HG03342 (cell line): ENCODE data around the gene SLC22A23.
A peak's percentile ranks its signal among the peaks of the same experiment; 100 is the strongest.

Experiments
- ATAC-seq: cut with Tn5 transposase; IDR thresholded peaks from one replicate; pipeline ENCODE4 v1.9.1; 2021; ENCODE audit warnings: mild to moderate bottlenecking, moderate library complexity; ENCODE audit not compliant: unreplicated experiment

The SLC22A23 gene

DNA sequence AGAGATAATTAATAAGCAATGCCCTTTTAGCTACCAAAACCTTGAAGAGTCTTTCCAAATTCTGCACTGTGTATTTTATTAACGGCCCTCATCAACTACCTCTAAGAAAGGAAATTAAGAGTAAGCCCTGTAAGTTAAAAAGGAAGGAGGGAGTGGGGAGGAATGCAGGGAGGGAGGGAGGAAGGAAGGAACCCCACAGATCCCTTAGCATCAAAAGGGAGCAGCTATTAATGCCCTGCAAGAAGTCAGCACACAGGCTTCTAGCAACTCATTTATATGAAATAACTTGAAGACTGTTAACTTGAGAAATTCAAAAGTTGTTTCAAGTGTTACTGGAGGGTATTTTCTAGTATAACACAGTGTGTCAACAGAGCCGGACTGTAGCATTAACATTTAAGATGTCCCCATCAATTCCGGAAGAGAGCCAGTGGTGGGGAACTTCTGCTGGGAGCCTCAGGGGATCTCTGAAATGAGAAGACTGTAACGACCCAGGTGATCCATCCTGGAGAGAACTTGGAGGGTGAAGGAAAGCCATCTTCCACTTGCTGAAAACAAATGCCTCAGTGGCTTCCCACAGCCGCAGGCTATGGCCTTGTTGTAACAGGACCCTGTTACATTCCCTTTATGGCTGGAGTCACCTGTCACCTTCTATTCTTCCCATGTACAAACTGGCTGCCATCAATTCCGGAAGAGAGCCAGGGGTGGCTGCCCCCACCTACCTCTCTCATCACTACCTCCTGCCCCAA lies 33.2 kb downstream of the SLC22A23 start:
- ATAC-seq, result no peak

DNA sequence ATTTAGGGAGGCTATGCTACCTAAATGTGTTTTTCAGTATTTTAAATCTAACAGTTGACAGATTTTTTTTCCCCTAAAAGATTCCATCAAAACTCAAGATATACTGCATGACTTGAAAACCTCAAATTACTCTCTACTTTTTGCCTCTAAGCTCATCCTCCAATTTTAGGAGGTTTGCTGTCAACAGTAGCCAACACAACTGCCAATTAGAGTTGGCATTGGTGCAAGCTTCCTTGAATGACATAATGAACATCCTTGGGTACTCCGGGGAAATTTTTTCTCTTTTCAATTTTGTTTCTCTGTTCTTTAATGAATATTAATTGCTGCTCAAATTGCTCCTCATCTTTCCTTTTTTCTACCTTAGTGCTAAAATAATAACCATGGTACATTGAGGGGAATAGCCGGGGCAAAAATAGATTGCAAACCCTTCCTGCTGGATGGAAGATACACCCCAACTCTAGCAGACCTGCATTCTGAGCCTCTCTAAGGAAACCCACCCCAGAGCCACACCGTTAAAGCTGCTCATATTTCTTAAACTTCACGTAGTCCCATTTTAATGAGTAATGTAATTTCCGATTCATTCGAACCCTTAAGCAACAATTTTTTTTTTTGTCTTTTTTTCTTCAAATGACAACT lies 34.3 kb downstream of the SLC22A23 start:
- ATAC-seq, result no peak

DNA sequence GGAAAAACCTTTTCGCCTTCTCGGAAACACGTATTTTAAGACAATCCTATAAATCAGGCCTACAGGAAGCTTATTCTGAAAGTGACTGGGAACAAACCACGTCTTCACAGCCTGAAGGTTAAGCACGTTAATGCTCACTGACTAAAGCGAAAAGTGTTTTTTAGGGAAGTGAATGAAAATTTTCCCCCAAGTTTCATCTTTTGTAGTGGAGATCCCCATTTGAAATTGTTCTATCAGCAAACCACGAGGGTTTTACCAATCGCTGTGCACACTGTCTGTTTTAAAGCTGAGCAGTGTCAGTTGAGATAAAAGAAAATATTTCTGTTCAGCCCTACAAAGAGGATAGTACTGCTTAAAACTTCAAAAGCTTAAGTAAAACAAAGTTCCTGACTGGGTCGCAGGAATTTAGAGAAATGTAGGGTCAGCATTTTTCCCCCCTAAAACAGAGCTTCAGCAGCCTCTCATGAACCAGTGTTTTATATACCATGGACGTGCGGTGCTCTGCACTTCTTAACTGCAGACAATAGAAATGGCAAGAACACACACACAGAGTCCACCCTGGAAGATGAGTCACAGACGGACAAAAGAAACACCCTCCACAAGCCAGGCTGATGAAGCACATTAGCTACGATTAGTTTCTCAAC lies 34.9 kb downstream of the SLC22A23 start:
- no peak for ATAC-seq

DNA sequence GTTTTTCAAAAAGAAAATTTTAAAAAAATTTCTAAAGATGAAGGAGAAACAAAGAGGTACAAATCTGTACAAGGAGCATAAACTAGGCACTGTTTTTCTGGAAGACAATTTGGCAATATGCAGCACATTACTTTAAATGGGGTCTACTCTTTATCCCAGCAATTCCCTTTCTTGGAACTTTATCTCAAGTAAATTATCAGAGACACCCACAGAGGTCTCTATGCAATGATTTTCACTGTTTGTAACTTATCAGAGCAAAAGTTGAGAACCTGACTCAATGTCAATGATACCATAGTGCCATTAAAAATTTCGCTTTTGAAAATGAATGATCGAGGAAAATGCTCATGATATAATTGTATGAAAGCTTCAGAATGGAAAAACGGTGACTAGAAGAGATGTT lies 35.7 kb downstream of the SLC22A23 start:
- ATAC-seq, result no peak

DNA sequence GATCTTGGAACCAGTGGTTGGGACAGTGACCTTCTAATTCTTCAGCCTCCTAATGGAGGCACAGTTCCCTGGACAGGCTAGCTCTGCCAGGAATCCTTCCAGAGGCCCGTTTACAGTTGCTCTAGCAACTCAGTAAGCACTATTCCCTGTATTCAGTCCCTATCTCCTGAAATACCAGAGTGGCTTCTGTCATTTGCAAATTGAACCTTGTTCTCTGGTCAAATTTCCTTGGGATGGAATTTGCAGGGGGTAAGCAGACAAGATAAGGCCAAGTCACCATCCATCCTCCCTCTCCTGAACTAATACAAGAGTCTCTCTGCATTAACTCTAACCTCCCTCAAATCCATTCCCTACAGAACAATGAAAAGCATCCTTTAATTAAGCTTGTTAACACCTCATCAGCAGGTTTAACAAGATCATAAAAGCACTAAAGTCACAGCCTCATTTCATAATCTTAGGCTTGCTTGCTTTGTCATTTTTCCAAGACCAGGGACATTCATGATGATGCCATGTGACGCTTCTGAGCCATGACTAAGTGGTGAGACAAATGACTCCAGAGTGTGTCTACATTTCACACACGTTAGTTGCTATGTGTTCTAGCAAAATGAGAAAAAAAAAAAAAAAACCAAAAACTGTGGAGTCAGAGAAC lies 37.1 kb downstream of the SLC22A23 start:
- no peak for ATAC-seq

DNA sequence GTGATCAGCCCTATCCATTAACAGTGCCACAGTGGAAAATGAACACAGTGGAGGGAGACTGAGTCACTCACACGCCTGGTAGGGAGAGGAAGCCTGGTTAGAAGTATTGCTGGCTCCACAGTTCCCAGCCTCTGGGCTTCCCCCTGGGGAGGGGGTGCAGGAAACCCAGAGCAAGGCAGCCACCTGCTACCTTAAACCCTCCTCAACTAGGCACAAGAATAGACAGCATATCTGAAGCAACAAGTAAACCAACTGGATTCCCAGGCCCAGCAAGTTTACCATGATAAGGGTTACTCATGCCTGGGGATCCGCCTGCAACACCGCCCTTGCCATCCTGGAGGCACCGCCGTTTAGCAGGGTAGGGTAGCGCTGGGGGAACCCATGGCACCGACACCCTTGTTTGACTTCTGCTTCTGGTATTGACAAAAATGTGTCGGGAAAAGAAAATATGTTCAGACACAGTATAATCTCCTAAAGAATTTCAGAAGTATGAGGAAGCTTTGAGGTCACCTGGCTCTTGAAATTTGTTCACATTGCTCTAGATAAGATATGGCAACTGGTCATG lies 38.3 kb downstream of the SLC22A23 start:
- ATAC-seq, result no peak

DNA sequence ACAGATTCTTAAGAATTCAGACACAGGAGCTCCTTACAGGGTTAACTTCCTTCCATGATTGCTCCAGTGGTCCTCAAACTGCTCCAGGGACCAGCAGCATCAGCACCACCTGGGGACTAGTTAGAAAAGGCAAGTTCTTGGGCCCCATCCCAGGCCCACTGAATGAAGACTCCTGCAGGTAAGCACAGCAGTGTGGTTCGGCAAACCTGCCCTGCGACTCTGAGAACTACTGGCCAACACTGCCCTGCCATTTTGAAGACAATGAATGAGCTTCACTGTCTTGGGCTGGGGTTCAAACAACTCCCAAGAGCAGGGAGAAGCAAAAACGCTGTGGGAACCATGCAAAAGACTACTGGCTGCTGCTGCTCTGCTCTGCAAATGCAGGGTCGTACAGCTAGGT lies 39.4 kb downstream of the SLC22A23 start:
- ATAC-seq, result no peak

DNA sequence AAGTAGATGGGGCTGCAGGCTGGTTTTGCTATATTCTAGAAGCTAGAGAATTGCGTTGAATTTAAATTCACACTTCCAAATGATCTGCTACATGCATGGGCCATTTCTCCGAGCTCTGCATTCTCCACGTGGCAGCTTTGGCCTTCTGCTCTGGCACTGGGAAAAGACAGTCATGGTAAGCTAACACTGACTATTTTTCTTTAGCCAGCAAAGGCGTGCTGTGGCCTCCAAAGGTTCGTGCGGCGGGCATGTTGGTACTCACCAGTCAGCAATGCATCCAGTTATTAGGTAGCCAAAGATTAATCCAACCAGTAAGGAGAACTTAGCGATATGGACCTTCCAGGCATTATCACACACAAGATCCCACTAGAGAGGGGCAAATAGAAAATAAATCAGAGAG lies 41.4 kb downstream of the SLC22A23 start:
- no peak for ATAC-seq

DNA sequence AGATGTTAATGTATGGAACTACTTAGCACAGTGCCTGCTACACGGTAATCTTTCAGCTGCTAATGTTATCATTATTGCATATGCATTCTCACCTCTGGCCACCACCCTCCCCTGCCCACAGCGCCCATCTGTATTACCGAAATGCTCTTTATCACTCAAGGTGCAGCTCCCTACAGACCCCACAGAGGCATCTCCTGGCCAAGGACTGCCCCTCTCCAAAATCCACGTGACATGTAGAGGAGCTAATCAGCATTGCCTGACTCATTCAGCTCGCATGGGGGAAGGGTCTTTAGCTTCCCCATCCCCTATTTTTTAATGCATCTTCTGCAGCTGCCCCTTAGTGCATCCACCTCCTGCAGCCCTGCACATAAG lies 41.8 kb downstream of the SLC22A23 start:
- no peak for ATAC-seq

DNA sequence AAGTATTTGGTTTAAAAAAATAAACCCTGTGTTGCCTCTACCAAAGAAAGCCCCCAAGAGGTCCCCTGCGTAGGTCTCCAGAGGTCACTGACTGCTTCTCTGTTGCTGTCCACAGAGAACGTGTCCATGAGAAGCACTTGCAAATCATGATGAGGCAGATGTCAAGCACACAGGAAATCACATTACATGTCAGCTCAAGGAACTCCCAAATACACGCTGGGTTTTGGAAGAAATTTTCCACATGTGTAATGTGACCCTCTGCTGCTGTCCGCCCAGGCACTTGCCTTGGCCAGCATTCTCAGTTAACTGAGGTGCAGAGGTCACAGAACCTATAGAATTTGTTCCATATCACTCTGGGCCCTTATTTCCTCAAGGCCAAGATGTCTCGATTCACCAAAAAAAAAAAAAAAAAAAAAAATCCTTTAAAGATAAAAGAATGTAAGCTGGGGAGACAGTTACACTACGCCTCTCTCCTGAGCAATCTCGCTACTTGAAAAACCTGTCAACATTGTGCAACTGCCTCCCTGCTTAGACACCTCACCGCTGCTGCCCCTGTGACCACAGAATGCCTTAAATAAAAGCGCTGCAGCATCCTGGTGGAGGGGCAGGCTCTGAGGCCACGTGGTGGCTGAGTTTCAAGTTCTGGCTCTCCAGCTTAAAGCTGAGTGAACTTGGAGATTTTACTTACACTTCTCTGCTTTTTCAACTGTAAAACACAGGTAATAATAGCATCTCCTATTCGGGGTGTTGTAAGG lies 42.3 kb downstream of the SLC22A23 start:
- ATAC-seq, result no peak

DNA sequence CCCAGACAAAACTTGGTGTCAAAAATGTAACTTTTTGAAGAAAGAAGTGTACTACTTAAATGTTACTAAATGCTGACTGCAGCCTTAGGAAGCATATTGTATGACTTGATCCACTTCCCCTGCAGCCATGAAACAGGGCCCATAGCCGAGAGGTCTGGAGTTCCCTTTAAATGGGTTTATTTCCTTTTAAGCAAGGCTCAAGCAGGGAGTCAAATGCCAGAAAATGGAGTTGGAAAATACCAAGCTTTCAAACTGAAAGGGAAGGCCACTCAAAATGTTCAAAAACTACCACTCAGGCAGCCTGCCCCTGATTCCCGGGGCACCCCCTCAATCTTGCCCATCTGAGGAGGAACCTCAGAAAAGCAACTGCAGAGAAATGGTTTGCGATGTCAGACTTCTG lies 43.3 kb downstream of the SLC22A23 start:
- ATAC-seq, result no peak

DNA sequence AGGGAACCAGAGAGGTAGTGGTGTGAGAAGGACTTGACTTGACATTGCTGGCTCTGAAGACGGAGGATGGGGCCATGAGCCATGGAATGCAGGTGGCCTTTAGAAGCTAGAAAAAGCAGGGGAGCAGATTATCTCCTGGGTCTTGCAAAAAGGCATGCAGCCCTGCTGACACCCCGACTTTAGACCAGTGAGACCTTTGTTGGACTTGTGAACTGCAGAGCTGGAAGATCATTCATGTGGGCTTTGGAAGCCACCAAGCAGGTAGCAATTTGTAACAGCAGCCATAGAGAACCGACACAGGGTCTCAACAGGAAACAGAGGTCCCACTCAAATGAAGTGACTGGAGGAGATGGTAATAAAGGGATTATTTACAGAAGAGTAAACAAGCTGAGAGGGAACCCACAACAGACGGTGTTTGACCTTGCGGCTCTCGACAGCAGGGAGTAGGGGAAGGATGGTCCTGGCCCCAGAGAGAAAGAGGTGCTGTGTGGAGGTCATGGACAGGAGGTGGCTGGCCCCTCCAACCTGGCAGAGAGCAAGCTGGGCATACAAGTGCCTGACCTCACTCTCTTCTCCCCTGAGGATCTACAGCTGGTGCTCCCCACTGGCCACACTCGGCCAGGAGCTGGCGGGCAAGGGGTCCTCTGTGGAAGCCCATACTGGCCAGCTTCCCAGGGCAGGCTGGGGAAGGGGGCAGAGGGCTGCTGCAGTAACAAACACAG lies 43.9 kb downstream of the SLC22A23 start:
- no peak for ATAC-seq

DNA sequence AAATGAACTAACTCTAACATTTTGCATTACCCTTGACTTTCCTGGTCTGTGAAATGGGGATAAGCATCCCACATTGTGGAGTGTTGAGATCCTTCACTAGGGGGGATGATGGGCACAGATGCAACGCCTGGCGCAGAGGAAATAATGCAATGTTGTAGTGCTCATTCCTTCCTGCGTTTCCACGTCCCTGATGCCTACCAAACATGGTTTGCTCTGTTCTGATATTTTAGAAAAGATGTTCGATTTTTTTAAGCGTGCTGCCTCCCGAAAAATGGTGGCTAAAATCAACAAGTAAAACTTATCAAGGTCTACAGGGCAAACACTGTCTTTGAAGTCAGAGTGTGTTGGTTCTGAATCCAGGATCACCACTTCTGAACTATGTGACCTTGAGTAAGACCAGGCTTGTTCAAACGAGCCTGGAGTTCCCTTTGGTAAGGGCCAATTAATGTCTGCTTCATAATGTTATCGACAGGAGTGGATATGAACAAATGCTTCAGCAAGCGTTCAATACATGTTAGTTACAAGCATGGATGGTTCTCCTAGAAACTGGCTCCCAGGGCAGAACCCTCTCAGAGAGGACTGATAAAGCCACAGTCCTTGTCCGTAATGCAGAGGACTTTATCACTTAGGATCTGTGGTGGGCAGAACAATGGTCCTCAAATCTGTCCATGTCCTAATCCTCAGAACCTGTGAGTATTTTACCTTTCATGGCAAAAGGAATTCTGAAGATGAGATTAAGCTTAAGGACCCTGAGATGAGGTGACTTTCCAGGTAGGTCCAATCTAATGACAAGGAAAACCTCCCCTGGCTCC lies 44.7 kb downstream of the SLC22A23 start:
- ATAC-seq, result no peak

DNA sequence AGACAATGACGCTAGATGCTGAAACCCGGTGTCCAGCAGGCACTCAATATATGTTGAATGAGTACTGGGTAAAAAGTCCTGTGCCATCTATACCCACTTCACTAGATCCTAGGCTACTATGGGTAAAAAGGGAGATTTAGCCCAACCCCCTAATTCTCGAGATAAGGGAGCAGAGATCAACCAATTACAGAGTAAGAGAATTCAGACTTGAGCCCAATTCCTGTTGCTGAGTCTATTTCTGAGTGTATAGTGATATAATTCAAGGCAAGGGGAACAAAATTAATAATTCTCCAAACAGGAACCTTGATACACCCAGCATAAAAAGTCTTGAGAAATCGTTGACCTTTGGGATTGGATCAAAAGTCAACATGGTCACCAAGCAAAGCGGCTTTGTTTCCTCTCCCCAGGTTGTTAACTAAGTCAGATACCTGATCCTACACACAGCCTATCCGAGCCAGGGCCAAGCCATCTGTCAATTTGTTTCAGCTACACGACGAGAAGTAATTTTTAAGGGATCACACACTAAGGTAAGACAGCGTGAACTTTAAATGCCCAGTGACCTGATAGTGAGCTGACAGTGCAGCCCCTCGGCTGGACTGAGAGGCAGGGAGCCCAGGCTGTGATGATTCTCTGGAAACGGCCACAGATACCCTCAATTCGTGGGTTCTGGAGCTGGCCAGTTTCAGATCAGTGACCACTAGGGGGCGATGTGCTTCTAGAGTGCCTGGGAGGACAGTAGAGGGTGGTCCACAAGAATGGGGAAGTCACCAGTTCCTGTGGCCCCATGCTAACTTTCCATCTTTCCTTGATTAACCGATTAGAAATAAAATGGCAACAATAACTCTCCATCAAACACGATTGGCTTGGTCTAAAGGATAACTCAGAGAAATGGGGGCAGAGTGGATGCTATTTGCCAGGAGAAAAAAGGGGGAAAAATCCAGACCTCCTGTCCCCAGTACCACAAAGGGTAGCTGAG lies 46.2 kb downstream of the SLC22A23 start:
- peak; percentile 47 for ATAC-seq

DNA sequence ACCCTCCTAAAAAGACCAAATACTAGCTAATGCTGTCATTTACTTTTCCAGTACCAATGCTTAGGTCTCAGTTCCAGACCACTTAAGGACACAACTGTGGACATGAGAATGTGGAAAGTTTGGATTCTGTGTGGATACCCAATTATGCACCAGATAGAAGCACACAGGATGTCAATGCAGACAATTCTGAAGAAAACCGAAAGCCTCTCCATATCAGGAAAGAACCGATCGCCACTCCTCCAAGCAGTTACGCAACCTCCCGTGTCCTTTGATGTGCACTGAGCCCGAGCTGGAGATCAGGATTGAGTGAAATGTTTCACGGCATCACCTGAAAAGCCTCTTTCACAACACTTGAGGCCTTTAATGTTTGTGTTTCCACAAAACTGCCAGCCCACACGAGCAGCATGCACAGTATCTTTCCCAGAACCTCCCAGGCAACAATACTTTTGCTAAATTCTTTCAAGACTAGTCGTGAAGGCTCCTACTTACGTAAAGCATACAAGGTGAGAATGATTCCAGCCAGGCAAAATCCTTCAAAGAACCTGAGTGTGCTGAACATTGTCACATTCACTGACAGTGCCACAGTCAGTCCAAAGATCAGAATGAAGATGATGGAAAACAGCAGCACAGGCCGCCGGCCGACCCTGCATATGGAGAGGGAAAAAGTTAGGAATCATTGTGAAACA lies 47.0 kb downstream of the SLC22A23 start:
- no peak for ATAC-seq

DNA sequence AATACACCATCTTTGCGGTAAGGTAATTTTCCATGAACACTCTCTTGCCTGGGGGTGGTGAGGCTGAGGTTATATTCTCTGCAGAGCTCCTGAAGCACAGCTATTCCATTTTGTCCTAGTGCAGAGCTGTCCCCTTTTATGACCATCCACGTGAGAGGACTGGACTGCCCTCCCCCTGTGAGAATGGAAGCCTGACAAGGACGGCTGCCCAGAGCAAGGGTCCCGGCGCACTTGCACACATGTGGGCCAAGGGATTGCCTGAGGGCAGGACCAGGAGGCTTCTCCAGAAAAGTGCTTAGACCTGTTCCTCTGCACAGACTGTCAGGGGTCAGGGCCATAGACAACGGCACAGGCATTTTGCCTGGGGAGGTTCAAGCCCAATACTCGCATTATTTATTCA lies 48.2 kb downstream of the SLC22A23 start:
- no peak for ATAC-seq

DNA sequence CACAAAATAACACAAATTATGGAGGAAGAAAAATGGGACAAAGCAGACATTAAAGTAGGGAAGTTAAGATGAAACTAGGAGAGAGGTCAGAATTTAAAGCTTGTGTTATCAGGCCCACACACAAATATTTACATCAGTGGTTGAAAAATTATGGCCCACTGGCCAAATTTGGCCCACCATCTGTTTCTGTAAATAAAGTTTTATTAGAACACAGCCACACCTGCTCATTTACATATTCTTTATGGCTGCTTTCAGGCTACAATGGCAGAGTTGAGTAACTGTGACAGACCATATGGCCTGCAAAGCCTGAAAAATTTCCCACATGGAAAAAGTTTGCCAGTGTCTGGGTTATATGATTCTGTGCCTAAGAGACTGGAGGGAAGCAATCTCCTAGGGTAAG lies 49.0 kb downstream of the SLC22A23 start:
- no peak for ATAC-seq
